HEK293T (cell line): ENCODE measurements around the gene PXK.

Source experiments
- CTCF ChIA-PET: fragments of 350-600 bp; formaldehyde crosslinking; extraction: SDS; loops from one replicate; lab custom pipeline; 2021; ENCODE audit warnings: antibody characterized with exemption, inconsistent platforms; lab: Yijun Ruan, JAX
- POLR2A ChIA-PET: fragments of 350-600 bp; formaldehyde crosslinking; extraction: SDS; loops from one replicate; lab custom pipeline; 2020; ENCODE audit warnings: antibody characterized with exemption, inconsistent platforms; lab: Yijun Ruan, JAX
- DNase-seq: peaks from one replicate; pipeline ENCODE4 v3.0.0; 2012; ENCODE audit warnings: mixed read lengths; ENCODE audit errors: extremely low spot score
- ARNT ChIP-seq: fragments of 450-650 bp; IDR thresholded peaks from 2 replicates; pipeline ENCODE4 v1.6.1; 2017; ENCODE audit warnings: mild to moderate bottlenecking
- BHLHE40 ChIP-seq: fragments of 450-650 bp; IDR thresholded peaks from 2 replicates; pipeline ENCODE4 v1.6.1; 2016; ENCODE audit warnings: mild to moderate bottlenecking, moderate library complexity, borderline replicate concordance
- CTBP1 ChIP-seq: fragments of 450-650 bp; IDR thresholded peaks from 2 replicates; pipeline ENCODE4 v1.6.1; 2016; ENCODE audit warnings: borderline replicate concordance
- ELF4 ChIP-seq: fragments of 450-650 bp; IDR thresholded peaks from 2 replicates; pipeline ENCODE4 v1.6.1; 2017; ENCODE audit warnings: antibody characterized with exemption
- FOXA1 ChIP-seq: fragments of 450-650 bp; IDR thresholded peaks from 2 replicates; pipeline ENCODE4 v1.6.1; 2016; ENCODE audit warnings: mild to moderate bottlenecking
- FOXK2 ChIP-seq: fragments of 450-650 bp; IDR thresholded peaks from 2 replicates; pipeline ENCODE4 v1.6.1; 2016; ENCODE audit warnings: mild to moderate bottlenecking
- FOXM1 ChIP-seq: fragments of 450-650 bp; IDR thresholded peaks from 2 replicates; pipeline ENCODE4 v1.6.1; 2017; ENCODE audit warnings: mild to moderate bottlenecking, borderline replicate concordance
- HDGF ChIP-seq: fragments of 450-650 bp; IDR thresholded peaks from 2 replicates; pipeline ENCODE4 v1.6.1; 2017; ENCODE audit warnings: antibody characterized with exemption, borderline replicate concordance
- L3MBTL2 ChIP-seq: fragments of 450-650 bp; conservative IDR thresholded peaks from 2 replicates; pipeline ENCODE4 v1.6.1; 2016; ENCODE audit warnings: mild to moderate bottlenecking
- LEF1 ChIP-seq: fragments of 450-650 bp; IDR thresholded peaks from 2 replicates; pipeline ENCODE4 v1.6.1; 2017; ENCODE audit warnings: mild to moderate bottlenecking, borderline replicate concordance
- NFRKB ChIP-seq: fragments of 450-650 bp; IDR thresholded peaks from 2 replicates; pipeline ENCODE4 v1.6.1; 2016; ENCODE audit warnings: mild to moderate bottlenecking, moderate library complexity
- PKNOX1 ChIP-seq: fragments of 450-650 bp; IDR thresholded peaks from 2 replicates; pipeline ENCODE4 v1.6.1; 2016
- SP1 ChIP-seq: fragments of 450-650 bp; IDR thresholded peaks from 2 replicates; pipeline ENCODE4 v1.6.1; 2017
- SUZ12 ChIP-seq: fragments of 450-650 bp; IDR thresholded peaks from 2 replicates; pipeline ENCODE4 v1.6.1; 2016; ENCODE audit warnings: mild to moderate bottlenecking
- TARDBP ChIP-seq: fragments of 450-650 bp; IDR thresholded peaks from 2 replicates; pipeline ENCODE4 v1.6.1; 2016
- ZNF384 ChIP-seq: fragments of 450-650 bp; IDR thresholded peaks from 2 replicates; pipeline ENCODE4 v1.6.1; 2016

Gene PXK

GRCh38 chr3:58463942-58464271 lies 131.2 kb downstream of the PXK start:
- POLR2A ChIA-PET: no interaction called here

GRCh38 chr3:58464866-58465265 lies 132.2 kb downstream of the PXK start:
- no peak for DNase-seq
- ChIA-PET POLR2A (no interaction called here), CTCF (no interaction called here)
- TF ChIP-seq NFRKB: no peak
- TF ChIP-seq PKNOX1: peak; percentile 52; the same call in 1 of the 2 replicates

More at GRCh38 chr3:58463942-58464271, 131.2 kb downstream of the PXK start:
- CTCF ChIA-PET: interaction anchor here (0.7 to 1.3 kb wide), 5 partner anchors 8 to 63 kb away, joined by 3 to 12 read pairs (median 5); no protein-coding TSS in a partner anchor
- TF ChIP-seq TARDBP: no peak
- TF ChIP-seq ARNT: no peak
- no peak for TF ChIP-seq LEF1
- TF ChIP-seq FOXA1: no peak
- TF ChIP-seq NFRKB: no peak
- no peak for TF ChIP-seq SP1
- no peak for TF ChIP-seq ELF4
- TF ChIP-seq PKNOX1: no peak
- no peak for TF ChIP-seq BHLHE40
- no peak; the same call in 1 of the 2 replicates for TF ChIP-seq L3MBTL2
- TF ChIP-seq FOXM1: no peak
- TF ChIP-seq CTBP1: no peak
- TF ChIP-seq HDGF: no peak
- TF ChIP-seq FOXK2: no peak
- no peak for TF ChIP-seq ZNF384
- no peak for DNase-seq

- ChIA-PET CTCF (no interaction called here), POLR2A (interaction anchor here (0.6 kb wide), 1 partner anchor 54 kb away, joined by 3 read pairs; no protein-coding TSS in a partner anchor)
- TF ChIP-seq L3MBTL2 (no peak), LEF1 (no peak), SP1 (no peak), HDGF (no peak), TARDBP (no peak), PKNOX1 (no peak), SUZ12 (no peak), FOXM1 (no peak), FOXA1 (no peak), FOXK2 (no peak), ZNF384 (no peak)
- DNase-seq: no peak
These were observed 134.3 kb downstream of the PXK start for GRCh38 chr3:58466899-58467563.

- TF ChIP-seq ARNT: no peak
- no peak for TF ChIP-seq HDGF
- no peak for TF ChIP-seq L3MBTL2
- TF ChIP-seq SUZ12: no peak
- no peak for TF ChIP-seq LEF1
- TF ChIP-seq NFRKB: no peak
- TF ChIP-seq FOXA1: no peak
- TF ChIP-seq ZNF384: no peak
- no peak for TF ChIP-seq BHLHE40
- no peak for TF ChIP-seq SP1
- no peak for TF ChIP-seq CTBP1
- TF ChIP-seq FOXK2: no peak
- TF ChIP-seq FOXM1: no peak
- CTCF ChIA-PET: no interaction called here
- POLR2A ChIA-PET: no interaction called here
- DNase-seq: no peak
These were observed 136.4 kb downstream of the PXK start for GRCh38 chr3:58469096-58469495.

- no peak for DNase-seq
- POLR2A ChIA-PET: interaction anchor here (1.4 to 1.6 kb wide), 3 partner anchors 15 to 165 kb away, joined by 3 to 6 read pairs (median 4); partner anchors contain the start of genes HTD2, KCTD6 and RPP14
- CTCF ChIA-PET: no interaction called here
- TF ChIP-seq TARDBP (no peak), LEF1 (no peak), BHLHE40 (no peak), SUZ12 (no peak), CTBP1 (no peak), SP1 (no peak), ARNT (no peak), FOXK2 (no peak), FOXA1 (no peak), NFRKB (no peak), HDGF (no peak), PKNOX1 (no peak), ELF4 (no peak), L3MBTL2 (no peak), ZNF384 (no peak), FOXM1 (no peak)
These were observed 137.8 kb downstream of the PXK start for GRCh38 chr3:58470363-58471024.
